K562 (cell line): Measurements from ENCODE around the gene RETN. TPM values are rescaled to one million over a fixed set of nuclear protein-coding genes. Genes with fewer than 3 reads are reported as not detected.

ENCODE experiments used
- CBX8 ChIP-seq: fragments of 200-600 bp; sonication (generic); IDR thresholded peaks from 2 replicates; pipeline ENCODE4 v1.6.1; 2012; ENCODE audit warnings: borderline replicate concordance, mixed run types, low read depth, mild to moderate bottlenecking, moderate library complexity, mixed read lengths, low read length, control low read depth, inconsistent platforms; ENCODE audit not compliant: poor library complexity, severe bottlenecking; ENCODE audit errors: extremely low read depth
- CC2D1A ChIP-seq: fragments of 450-650 bp; IDR thresholded peaks from 2 replicates; pipeline ENCODE4 v1.6.1; 2017; ENCODE audit warnings: mild to moderate bottlenecking
- ERF ChIP-seq: fragments of 450-650 bp; formaldehyde crosslinking; IDR thresholded peaks from 2 replicates; pipeline ENCODE4 v1.4.0; 2020; ENCODE audit warnings: mild to moderate bottlenecking, mixed read lengths
- FUS ChIP-seq: fragments of 200-400 bp; formaldehyde crosslinking; optimal IDR thresholded peaks from 2 replicates; pipeline ENCODE3; 2017; ENCODE audit warnings: low read depth, low read length
- HCFC1 ChIP-seq: IDR thresholded peaks from 2 replicates; pipeline ENCODE4 v1.6.1; 2012; ENCODE audit warnings: low read depth, low read length, improper control_type of control experiment
- HMG20A ChIP-seq: fragments of 450-650 bp; formaldehyde crosslinking; conservative IDR thresholded peaks from 2 replicates; pipeline ENCODE4 v1.4.0; 2020; ENCODE audit warnings: mild to moderate bottlenecking, mixed read lengths
- NEUROD1 ChIP-seq: fragments of 150-350 bp; IDR thresholded peaks from 2 replicates; pipeline ENCODE4 v1.6.1; 2014; ENCODE audit warnings: borderline replicate concordance, low read length, low read depth; ENCODE audit not compliant: partially characterized antibody
- NFRKB ChIP-seq: fragments of 450-650 bp; IDR thresholded peaks from 2 replicates; pipeline ENCODE4 v1.6.1; 2016; ENCODE audit warnings: low read depth
- NFXL1 ChIP-seq: fragments of 450-650 bp; formaldehyde crosslinking; IDR thresholded peaks from 2 replicates; pipeline ENCODE4 v1.4.0; 2021; ENCODE audit warnings: mild to moderate bottlenecking
- RBM25 ChIP-seq: fragments of 200-400 bp; formaldehyde crosslinking; IDR thresholded peaks from 2 replicates; pipeline ENCODE4 v1.6.1; 2018; ENCODE audit warnings: low read length, low read depth, moderate library complexity; ENCODE audit not compliant: severe bottlenecking
- RCOR1 ChIP-seq, 2 experiments: IDR thresholded peaks; 2 replicates each; pipeline ENCODE4 v1.6.1; 2012; ENCODE audit warnings: low read depth in 2 of 2, low read length in 2 of 2, borderline replicate concordance in 1 of 2, improper control_type of control experiment in 1 of 2
- SMAD2 ChIP-seq: fragments of 150-350 bp; IDR thresholded peaks from 2 replicates; pipeline ENCODE4 v1.6.1; 2014; ENCODE audit warnings: low read depth, mild to moderate bottlenecking, low read length
- SMAD3 ChIP-seq: fragments of 450-650 bp; formaldehyde crosslinking; conservative IDR thresholded peaks from 2 replicates; pipeline ENCODE4 v1.4.0; 2020; ENCODE audit warnings: mild to moderate bottlenecking
- ZC3H4 ChIP-seq: sonication (generic); formaldehyde crosslinking; IDR thresholded peaks from 2 replicates; pipeline ENCODE4 v1.9.0; 2021; ENCODE audit warnings: missing genetic modification reagents, borderline replicate concordance
- ZNF507 ChIP-seq: conservative IDR thresholded peaks from 2 replicates; pipeline ENCODE4 v1.6.1; 2017; ENCODE audit warnings: missing genetic modification characterization, missing compliant biosample characterization
- polyA plus RNA-seq, 8 experiments: library from polyadenylated mRNA; depleted of rRNA in 4 of 8; stranded (reverse) in 5 of 8; unstranded in 3 of 8; fragments of >200 nt; fragmentation: Nextera tagmentation in 2 of 8; fragmentation: Illumina TruSeq in 1 of 8; extraction: Ambion mirVana in 2 of 8; extraction: Trizol in 1 of 8; gene quantifications; 2 replicates each; pipeline versions ENCODE4 v1.2.1 to v1.2.3, GENCODE V29; 2011 to 2014; ENCODE audit warnings: inconsistent platforms in 1 of 8, missing spikeins in 1 of 8
- total RNA-seq, 7 experiments: library from RNA; depleted of rRNA in 6 of 7; stranded (reverse); fragments of >200 nt in 6 of 7; fragmentation: Illumina TruSeq in 2 of 7; extraction: Trizol in 2 of 7; gene quantifications; 2 replicates each; pipeline versions ENCODE4 v1.2.1 to v1.2.3, GENCODE V29; 2011 to 2021; ENCODE audit warnings: low replicate concordance in 1 of 7
- TF ChIP-seq, protein P1 (sequence below): sonication (generic); formaldehyde crosslinking; IDR thresholded peaks from 2 replicates; pipeline ENCODE4 v1.8.0; 2023; ENCODE audit warnings: missing genetic modification reagents, mild to moderate bottlenecking, borderline replicate concordance
- TF ChIP-seq, protein P2 (sequence below): fragments of 450-650 bp; IDR thresholded peaks from 2 replicates; pipeline ENCODE4 v1.6.1; 2016; ENCODE audit warnings: low read depth, mild to moderate bottlenecking, moderate library complexity
- TF ChIP-seq, protein P3 (sequence below): fragments of 450-650 bp; IDR thresholded peaks from 2 replicates; pipeline ENCODE4 v1.6.1; 2016; ENCODE audit warnings: missing biosample characterization, missing genetic modification characterization
- TF ChIP-seq, protein P4 (sequence below), 2 experiments: IDR thresholded peaks; 2 replicates each; pipeline ENCODE4 v1.6.1; 2011; ENCODE audit warnings: borderline replicate concordance in 1 of 2, control low read depth in 1 of 2, low read depth in 1 of 2, low read length in 1 of 2, mild to moderate bottlenecking in 1 of 2, mixed read lengths in 1 of 2, moderate library complexity in 1 of 2; ENCODE audit not compliant: insufficient read depth in 1 of 2, insufficient read length in 1 of 2, poor library complexity in 1 of 2, severe bottlenecking in 1 of 2; ENCODE audit errors: extremely low read depth in 1 of 2

The RETN gene
- total and polyA plus RNA-seq, 9 of the 15 experiments (the other 6 are each of a cell fraction or from before 2014, with no cell fraction given) = not detected

DNA sequence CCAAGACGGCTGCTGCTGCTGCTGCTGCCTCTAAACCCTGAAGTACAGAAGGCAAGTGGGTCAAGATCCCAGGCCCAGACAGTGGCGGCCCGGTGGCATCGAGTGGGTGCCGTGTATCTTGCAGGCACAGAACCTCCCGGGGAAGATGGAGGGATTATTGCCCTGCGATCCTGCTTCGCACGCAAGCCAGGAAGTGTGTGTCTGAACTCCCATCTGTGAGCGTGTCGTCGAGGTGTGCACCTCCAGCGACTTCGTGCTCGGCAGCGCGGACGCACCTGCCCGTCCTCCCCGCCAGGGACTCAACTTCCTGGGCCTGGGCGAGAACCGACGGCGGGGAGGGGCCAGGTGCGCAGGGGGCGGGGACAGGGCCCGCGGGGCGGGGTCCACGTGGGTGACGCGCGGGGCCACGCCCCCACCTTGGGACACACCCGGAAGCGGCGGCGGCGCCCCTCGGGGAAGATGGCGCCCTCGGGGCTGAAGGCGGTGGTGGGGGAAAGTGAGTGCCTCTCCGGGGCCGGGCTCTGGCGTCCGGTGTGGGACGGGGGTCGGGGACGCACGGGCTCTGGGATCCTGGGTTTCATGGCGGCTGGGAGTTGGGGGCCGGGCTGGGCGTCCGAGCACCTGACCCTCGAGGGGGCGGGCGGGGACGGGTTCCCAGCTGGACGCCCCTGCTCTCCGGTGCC lies 32.0 kb upstream of the RETN start, which contains the start of gene STXBP2 (continued):
- TF ChIP-seq, protein P1, sequence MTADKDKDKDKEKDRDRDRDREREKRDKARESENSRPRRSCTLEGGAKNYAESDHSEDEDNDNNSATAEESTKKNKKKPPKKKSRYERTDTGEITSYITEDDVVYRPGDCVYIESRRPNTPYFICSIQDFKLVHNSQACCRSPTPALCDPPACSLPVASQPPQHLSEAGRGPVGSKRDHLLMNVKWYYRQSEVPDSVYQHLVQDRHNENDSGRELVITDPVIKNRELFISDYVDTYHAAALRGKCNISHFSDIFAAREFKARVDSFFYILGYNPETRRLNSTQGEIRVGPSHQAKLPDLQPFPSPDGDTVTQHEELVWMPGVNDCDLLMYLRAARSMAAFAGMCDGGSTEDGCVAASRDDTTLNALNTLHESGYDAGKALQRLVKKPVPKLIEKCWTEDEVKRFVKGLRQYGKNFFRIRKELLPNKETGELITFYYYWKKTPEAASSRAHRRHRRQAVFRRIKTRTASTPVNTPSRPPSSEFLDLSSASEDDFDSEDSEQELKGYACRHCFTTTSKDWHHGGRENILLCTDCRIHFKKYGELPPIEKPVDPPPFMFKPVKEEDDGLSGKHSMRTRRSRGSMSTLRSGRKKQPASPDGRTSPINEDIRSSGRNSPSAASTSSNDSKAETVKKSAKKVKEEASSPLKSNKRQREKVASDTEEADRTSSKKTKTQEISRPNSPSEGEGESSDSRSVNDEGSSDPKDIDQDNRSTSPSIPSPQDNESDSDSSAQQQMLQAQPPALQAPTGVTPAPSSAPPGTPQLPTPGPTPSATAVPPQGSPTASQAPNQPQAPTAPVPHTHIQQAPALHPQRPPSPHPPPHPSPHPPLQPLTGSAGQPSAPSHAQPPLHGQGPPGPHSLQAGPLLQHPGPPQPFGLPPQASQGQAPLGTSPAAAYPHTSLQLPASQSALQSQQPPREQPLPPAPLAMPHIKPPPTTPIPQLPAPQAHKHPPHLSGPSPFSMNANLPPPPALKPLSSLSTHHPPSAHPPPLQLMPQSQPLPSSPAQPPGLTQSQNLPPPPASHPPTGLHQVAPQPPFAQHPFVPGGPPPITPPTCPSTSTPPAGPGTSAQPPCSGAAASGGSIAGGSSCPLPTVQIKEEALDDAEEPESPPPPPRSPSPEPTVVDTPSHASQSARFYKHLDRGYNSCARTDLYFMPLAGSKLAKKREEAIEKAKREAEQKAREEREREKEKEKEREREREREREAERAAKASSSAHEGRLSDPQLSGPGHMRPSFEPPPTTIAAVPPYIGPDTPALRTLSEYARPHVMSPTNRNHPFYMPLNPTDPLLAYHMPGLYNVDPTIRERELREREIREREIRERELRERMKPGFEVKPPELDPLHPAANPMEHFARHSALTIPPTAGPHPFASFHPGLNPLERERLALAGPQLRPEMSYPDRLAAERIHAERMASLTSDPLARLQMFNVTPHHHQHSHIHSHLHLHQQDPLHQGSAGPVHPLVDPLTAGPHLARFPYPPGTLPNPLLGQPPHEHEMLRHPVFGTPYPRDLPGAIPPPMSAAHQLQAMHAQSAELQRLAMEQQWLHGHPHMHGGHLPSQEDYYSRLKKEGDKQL (CRISPR knock-in tag) = no peak
- no peak for TF ChIP-seq NFRKB
- TF ChIP-seq, protein P2, sequence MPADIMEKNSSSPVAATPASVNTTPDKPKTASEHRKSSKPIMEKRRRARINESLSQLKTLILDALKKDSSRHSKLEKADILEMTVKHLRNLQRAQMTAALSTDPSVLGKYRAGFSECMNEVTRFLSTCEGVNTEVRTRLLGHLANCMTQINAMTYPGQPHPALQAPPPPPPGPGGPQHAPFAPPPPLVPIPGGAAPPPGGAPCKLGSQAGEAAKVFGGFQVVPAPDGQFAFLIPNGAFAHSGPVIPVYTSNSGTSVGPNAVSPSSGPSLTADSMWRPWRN = no peak
- TF ChIP-seq HMG20A (CRISPR knock-in tag) = no peak
- TF ChIP-seq ZC3H4 (CRISPR knock-in tag) = no peak
- TF ChIP-seq CBX8 = no peak
- no peak for TF ChIP-seq HCFC1
- TF ChIP-seq, protein P3, sequence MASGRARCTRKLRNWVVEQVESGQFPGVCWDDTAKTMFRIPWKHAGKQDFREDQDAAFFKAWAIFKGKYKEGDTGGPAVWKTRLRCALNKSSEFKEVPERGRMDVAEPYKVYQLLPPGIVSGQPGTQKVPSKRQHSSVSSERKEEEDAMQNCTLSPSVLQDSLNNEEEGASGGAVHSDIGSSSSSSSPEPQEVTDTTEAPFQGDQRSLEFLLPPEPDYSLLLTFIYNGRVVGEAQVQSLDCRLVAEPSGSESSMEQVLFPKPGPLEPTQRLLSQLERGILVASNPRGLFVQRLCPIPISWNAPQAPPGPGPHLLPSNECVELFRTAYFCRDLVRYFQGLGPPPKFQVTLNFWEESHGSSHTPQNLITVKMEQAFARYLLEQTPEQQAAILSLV (tag) = no peak
- no peak for TF ChIP-seq ZNF507 (tag)
- no peak for TF ChIP-seq RCOR1 (IDR thresholded peaks at IDR 0.05; ENCODE audit: borderline replicate concordance in 1 of 2, low read depth in 2 of 2, low read length in 2 of 2)
- no peak for TF ChIP-seq NFXL1 (CRISPR knock-in tag)
- TF ChIP-seq FUS = no peak
- no peak for TF ChIP-seq SMAD2
- TF ChIP-seq, protein P4, sequence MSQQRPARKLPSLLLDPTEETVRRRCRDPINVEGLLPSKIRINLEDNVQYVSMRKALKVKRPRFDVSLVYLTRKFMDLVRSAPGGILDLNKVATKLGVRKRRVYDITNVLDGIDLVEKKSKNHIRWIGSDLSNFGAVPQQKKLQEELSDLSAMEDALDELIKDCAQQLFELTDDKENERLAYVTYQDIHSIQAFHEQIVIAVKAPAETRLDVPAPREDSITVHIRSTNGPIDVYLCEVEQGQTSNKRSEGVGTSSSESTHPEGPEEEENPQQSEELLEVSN (IDR thresholded peaks at IDR 0.05; ENCODE audit: borderline replicate concordance in 1 of 2, extremely low read depth in 1 of 2, insufficient read depth in 1 of 2, insufficient read length in 1 of 2, low read depth in 1 of 2, low read length in 1 of 2, poor library complexity in 1 of 2, severe bottlenecking in 1 of 2) = peak; percentile 93 to 98
- TF ChIP-seq NEUROD1 = peak; percentile 30
- no peak for TF ChIP-seq ERF (CRISPR knock-in tag)
- TF ChIP-seq RBM25 = no peak
- no peak for TF ChIP-seq CC2D1A
- TF ChIP-seq SMAD3 (CRISPR knock-in tag) = 0 out of 2 replicates have a peak, but pooled peaks have one; percentile 15
